Measurements from ENCODE around the gene SAXO2. TPM values are rescaled to one million over a fixed set of nuclear protein-coding genes. Genes with fewer than 3 reads are reported as not detected.

Gene SAXO2
- total and polyA plus RNA-seq, 2 donors (not counting 1 experiment from before 2014, with no cell fraction given), result 2.5 to 30.2 TPM

- TF ChIP-seq EZH2 (IDR thresholded peaks at IDR 0.05; ENCODE audit: borderline replicate concordance, insufficient read depth, low read depth, low read length, poor library complexity, severe bottlenecking) (no peak), CTCF (IDR thresholded peaks at IDR 0.05) (no peak)
- Histone ChIP-seq H3K36me3 (replicated peaks in 1 of 2; ENCODE audit: control extremely low read depth in 1 of 2, control insufficient read depth in 1 of 2, extremely low read depth in 1 of 2, insufficient read depth in 2 of 2, low read length in 1 of 2) (no peaks in the 10 kb centered on the region), H3K27me3 (replicated peaks in 1 of 4; ENCODE audit: control extremely low read depth in 1 of 4, control insufficient read depth in 3 of 4, insufficient read depth in 4 of 4, low read length in 3 of 4) (no peaks in the 10 kb centered on the region), H3K9ac (ENCODE audit: low read length) (no peak overlapping the region), H4K20me1 (ENCODE audit: control insufficient read depth, insufficient read depth, low read length, poor library complexity, severe bottlenecking) (no peaks in the 10 kb centered on the region), H3K27ac (ENCODE audit: low read length in 2 of 2) (no peak overlapping the region), H3K9me3 (ENCODE audit: control extremely low read depth in 1 of 3, control insufficient read depth in 2 of 3, insufficient read depth in 1 of 3, low read length in 2 of 3) (no peaks in the 10 kb centered on the region), H3K4me2 (replicated peaks; ENCODE audit: low read depth, low read length, poor library complexity, severe bottlenecking) (no peak overlapping the region), H3K4me1 (ENCODE audit: control insufficient read depth in 2 of 2, insufficient read depth in 2 of 2, low read length in 2 of 2) (no peaks in the 10 kb centered on the region), H3K4me3 (ENCODE audit: control extremely low read depth in 1 of 5, extremely low read depth in 1 of 5, insufficient read depth in 1 of 5, low read depth in 2 of 5, low read length in 4 of 5) (no peak overlapping the region), H2AFZ (ENCODE audit: insufficient read depth, low read depth, low read length, poor library complexity, severe bottlenecking) (no peak overlapping the region), H3K79me2 (ENCODE audit: control insufficient read depth, insufficient read depth, low read length) (no peaks in the 10 kb centered on the region)
- intact Hi-C loops (cut with micrococcal nuclease), result no loop called here
- Mint-ChIP-seq H3K27ac (no peak overlapping the region), H3K4me1 (no peaks in the 10 kb centered on the region), H3K4me3 (no peak overlapping the region), H3K9me3 (ENCODE audit: insufficient read depth) (no peaks in the 10 kb centered on the region), H3K27me3 (no peaks in the 10 kb centered on the region)
- no peak for DNase-seq
- WGBS (ENCODE audit: insufficient coverage), result 96% methylated on average over 10 of the region's 12 CpGs
- ChIA-PET CTCF (no interaction called here), POLR2A (no interaction called here)
- no peak for ATAC-seq (ENCODE audit: low read depth)
These were observed 41.5 kb downstream of the SAXO2 start for GRCh38 chr15:82303956-82304777.

GRCh38 chr15:82304778-82305090 is 42.1 kb downstream of the SAXO2 start:
- ChIA-PET POLR2A (no interaction called here), CTCF (no interaction called here)
- H3K27me3 ChIP-seq (replicated peaks in 1 of 4; ENCODE audit: control extremely low read depth in 1 of 4, control insufficient read depth in 3 of 4, insufficient read depth in 4 of 4, low read length in 3 of 4), result no peaks in the 10 kb centered on the region
- H3K4me3 ChIP-seq (ENCODE audit: control extremely low read depth in 1 of 5, extremely low read depth in 1 of 5, insufficient read depth in 1 of 5, low read depth in 2 of 5, low read length in 4 of 5), result no peak overlapping the region
- no peaks in the 10 kb centered on the region for H3K36me3 ChIP-seq (replicated peaks in 1 of 2; ENCODE audit: control extremely low read depth in 1 of 2, control insufficient read depth in 1 of 2, extremely low read depth in 1 of 2, insufficient read depth in 2 of 2, low read length in 1 of 2)
- no peak for ATAC-seq (ENCODE audit: low read depth)
- TF ChIP-seq CTCF (IDR thresholded peaks at IDR 0.05), result no peak
- no peak for TF ChIP-seq EZH2 (IDR thresholded peaks at IDR 0.05; ENCODE audit: borderline replicate concordance, insufficient read depth, low read depth, low read length, poor library complexity, severe bottlenecking)
- no peak overlapping the region for H3K9ac ChIP-seq (ENCODE audit: low read length)
- H2AFZ ChIP-seq (ENCODE audit: insufficient read depth, low read depth, low read length, poor library complexity, severe bottlenecking), result no peak overlapping the region
- intact Hi-C loops (cut with micrococcal nuclease), result no loop called here
- no peaks in the 10 kb centered on the region for H3K9me3 ChIP-seq (ENCODE audit: control extremely low read depth in 1 of 3, control insufficient read depth in 2 of 3, insufficient read depth in 1 of 3, low read length in 2 of 3)
- H3K27ac ChIP-seq (ENCODE audit: low read length in 2 of 2), result no peak overlapping the region
- Mint-ChIP-seq H3K27ac (no peak overlapping the region), H3K9me3 (ENCODE audit: insufficient read depth) (no peaks in the 10 kb centered on the region), H3K4me3 (no peak overlapping the region), H3K4me1 (no peaks in the 10 kb centered on the region), H3K27me3 (no peaks in the 10 kb centered on the region)
- H4K20me1 ChIP-seq (ENCODE audit: control insufficient read depth, insufficient read depth, low read length, poor library complexity, severe bottlenecking), result no peaks in the 10 kb centered on the region
- no peaks in the 10 kb centered on the region for H3K79me2 ChIP-seq (ENCODE audit: control insufficient read depth, insufficient read depth, low read length)
- no peak overlapping the region for H3K4me2 ChIP-seq (replicated peaks; ENCODE audit: low read depth, low read length, poor library complexity, severe bottlenecking)
- DNase-seq, result no peak
- H3K4me1 ChIP-seq (ENCODE audit: control insufficient read depth in 2 of 2, insufficient read depth in 2 of 2, low read length in 2 of 2), result no peaks in the 10 kb centered on the region
- 75% methylated on average over 1 of the region's 4 CpGs for WGBS (ENCODE audit: insufficient coverage)
